Effector memory CD4-positive, alpha-beta T cell (primary cell): ENCODE measurements around the gene C20orf173.

Experiments used
- DNase-seq, 3 donors: peaks; one replicate each; pipeline ENCODE4 v3.0.0-alpha.2; 2020
- H3K27ac ChIP-seq: 2 replicates; pipeline ENCODE4 v1.7.0; 2013; ENCODE audit warnings: mild to moderate bottlenecking, low read length, moderate library complexity; ENCODE audit not compliant: insufficient read depth, poor library complexity, severe bottlenecking
- H3K27me3 ChIP-seq: replicated peaks from 2 replicates; pipeline ENCODE4 v1.7.0; 2013; ENCODE audit warnings: mild to moderate bottlenecking, low read length; ENCODE audit not compliant: insufficient read depth, control insufficient read depth, poor library complexity, severe bottlenecking
- H3K36me3 ChIP-seq: 2 replicates; pipeline ENCODE4 v1.7.0; 2013; ENCODE audit warnings: mild to moderate bottlenecking, low read length, moderate library complexity; ENCODE audit not compliant: control insufficient read depth, insufficient read depth
- H3K4me1 ChIP-seq: 2 replicates; pipeline ENCODE4 v1.7.0; 2013; ENCODE audit warnings: low read length, mild to moderate bottlenecking; ENCODE audit not compliant: control insufficient read depth, insufficient read depth, poor library complexity, severe bottlenecking
- H3K4me3 ChIP-seq: 2 replicates; pipeline ENCODE4 v1.7.0; 2013; ENCODE audit warnings: low read length, low read depth, mild to moderate bottlenecking; ENCODE audit not compliant: insufficient read depth, poor library complexity, severe bottlenecking
- H3K9me3 ChIP-seq: 2 replicates; pipeline ENCODE4 v1.7.0; 2013; ENCODE audit warnings: mild to moderate bottlenecking, low read length, moderate library complexity; ENCODE audit not compliant: control insufficient read depth

The C20orf173 gene

DNA sequence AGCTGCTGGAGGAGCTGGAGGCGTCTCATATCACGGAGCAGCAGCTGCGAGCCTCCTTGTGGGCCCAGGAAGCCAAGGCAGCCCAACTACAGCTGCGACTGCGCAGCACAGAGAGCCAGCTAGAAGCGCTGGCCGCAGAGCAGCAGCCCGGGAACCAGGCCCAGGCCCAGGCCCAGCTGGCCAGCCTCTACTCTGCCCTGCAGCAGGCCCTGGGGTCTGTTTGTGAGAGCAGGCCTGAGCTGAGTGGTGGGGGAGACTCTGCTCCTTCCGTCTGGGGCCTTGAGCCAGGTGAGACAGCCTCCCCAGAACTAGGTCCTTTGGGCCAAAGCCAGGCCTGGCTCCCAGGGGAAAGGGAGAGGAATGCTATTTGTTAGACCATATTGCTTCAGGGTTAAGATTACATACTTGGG lies 31.7 kb downstream of the C20orf173 start:
- H3K36me3 ChIP-seq = peaks cover 97% of the 10 kb centered on the region
- no peak overlapping the region for H3K27ac ChIP-seq
- H3K4me1 ChIP-seq = no peaks in the 10 kb centered on the region
- H3K9me3 ChIP-seq = no peaks in the 10 kb centered on the region
- no peak overlapping the region for H3K4me3 ChIP-seq
- no peak for DNase-seq
- no peaks in the 10 kb centered on the region for H3K27me3 ChIP-seq

GRCh38 chr20:35497320-35497719 lies 32.1 kb downstream of the C20orf173 start:
- H3K9me3 ChIP-seq = no peaks in the 10 kb centered on the region
- H3K27me3 ChIP-seq = no peaks in the 10 kb centered on the region
- no peak overlapping the region for H3K27ac ChIP-seq
- no peak overlapping the region for H3K4me3 ChIP-seq
- peaks cover 92% of the 10 kb centered on the region for H3K36me3 ChIP-seq
- no peak for DNase-seq
- peaks cover 4% of the 10 kb centered on the region for H3K4me1 ChIP-seq

GRCh38 chr20:35496481-35496880 lies 33.0 kb downstream of the C20orf173 start:
- peaks cover 13% of the 10 kb centered on the region for H3K4me1 ChIP-seq
- H3K36me3 ChIP-seq = peaks cover 84% of the 10 kb centered on the region
- no peak overlapping the region for H3K4me3 ChIP-seq
- no peak for DNase-seq
- H3K9me3 ChIP-seq = no peaks in the 10 kb centered on the region
- H3K27ac ChIP-seq = no peak overlapping the region
- no peaks in the 10 kb centered on the region for H3K27me3 ChIP-seq

DNA sequence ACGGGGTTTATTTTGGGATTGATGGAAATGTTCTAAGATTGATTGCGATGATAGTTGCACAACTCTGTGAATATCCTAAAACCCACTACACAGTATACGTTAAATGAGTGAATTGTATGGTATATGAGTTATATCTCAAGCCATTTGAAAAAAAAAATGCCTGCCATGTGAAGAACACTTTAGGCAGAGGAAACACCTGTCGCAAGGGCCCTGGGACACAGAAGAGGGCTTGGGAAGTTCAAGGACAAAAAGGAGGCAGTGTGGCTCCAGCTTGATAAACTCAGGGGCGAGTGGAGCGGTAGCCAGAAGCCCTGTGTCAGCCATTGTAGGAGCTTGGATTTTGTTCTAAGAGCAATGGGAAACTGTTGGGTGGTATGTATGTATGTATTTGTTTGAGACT lies 37.1 kb downstream of the C20orf173 start:
- no peak for DNase-seq
- Histone ChIP-seq H3K27me3 (no peaks in the 10 kb centered on the region), H3K36me3 (peaks cover 43% of the 10 kb centered on the region), H3K4me3 (peak overlapping the region; percentile 75), H3K27ac (no peak overlapping the region), H3K4me1 (peaks cover 24% of the 10 kb centered on the region), H3K9me3 (no peaks in the 10 kb centered on the region)

DNA sequence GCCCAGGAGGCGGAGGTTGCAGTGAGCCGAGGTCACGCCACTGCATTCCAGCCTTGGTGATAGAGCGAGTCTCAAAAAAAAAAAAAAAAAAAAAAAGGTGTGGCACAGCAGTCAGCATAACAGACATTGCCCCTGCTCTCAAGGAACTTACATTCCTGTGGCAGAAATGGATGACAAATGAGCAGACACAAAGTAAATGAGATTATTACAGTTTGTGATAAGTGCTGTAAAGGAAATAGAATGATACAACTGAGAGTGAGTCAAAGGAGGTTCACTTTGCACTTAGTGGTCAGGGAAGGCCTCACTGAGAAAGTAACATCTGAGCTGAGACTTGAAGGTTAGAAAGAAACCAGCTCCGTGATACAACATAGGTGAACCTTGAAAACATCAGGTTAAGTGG lies 37.6 kb downstream of the C20orf173 start:
- Histone ChIP-seq H3K4me3 (peak overlapping the region; percentile 75), H3K36me3 (peaks cover 37% of the 10 kb centered on the region), H3K27ac (peak overlapping the region; percentile 82), H3K27me3 (no peaks in the 10 kb centered on the region), H3K4me1 (peaks cover 24% of the 10 kb centered on the region), H3K9me3 (no peaks in the 10 kb centered on the region)
- DNase-seq = no peak

- peak; percentile 32 to 47 (median 44) for DNase-seq
- Histone ChIP-seq H3K4me1 (peaks cover 24% of the 10 kb centered on the region), H3K27me3 (no peaks in the 10 kb centered on the region)
Observed at GRCh38 chr20:35490736-35491181, 38.7 kb downstream of the C20orf173 start.

GRCh38 chr20:35489717-35490116 lies 39.7 kb downstream of the C20orf173 start:
- Histone ChIP-seq H3K4me1 (peaks cover 24% of the 10 kb centered on the region), H3K9me3 (no peaks in the 10 kb centered on the region), H3K27me3 (no peaks in the 10 kb centered on the region), H3K4me3 (peak overlapping the region; percentile 75), H3K27ac (peak overlapping the region; percentile 82), H3K36me3 (peaks cover 16% of the 10 kb centered on the region)
- no peak for DNase-seq

More at GRCh38 chr20:35490736-35491181, 38.7 kb downstream of the C20orf173 start:
- Histone ChIP-seq H3K4me3 (peak overlapping the region; percentile 75), H3K9me3 (no peaks in the 10 kb centered on the region), H3K36me3 (peaks cover 27% of the 10 kb centered on the region), H3K27ac (peak overlapping the region; percentile 82)

DNA sequence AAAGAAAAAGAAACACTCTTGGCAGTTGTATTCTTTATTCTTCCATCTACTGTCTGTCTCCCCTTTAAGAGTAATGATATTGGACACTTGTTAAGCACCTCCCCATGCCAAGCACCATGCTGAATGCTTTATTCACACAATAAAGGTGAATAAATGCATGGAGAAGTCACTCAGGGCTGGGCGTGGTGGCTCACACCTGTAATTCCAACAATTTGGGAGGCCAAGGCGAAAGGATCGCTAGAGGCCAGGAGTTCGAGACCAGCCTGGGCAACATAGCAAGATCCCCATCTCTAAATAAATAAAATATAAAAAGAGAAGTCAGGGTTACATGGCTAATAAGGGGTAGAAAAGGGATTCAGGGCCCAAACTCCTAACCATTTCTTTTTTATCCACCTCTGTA lies 42.0 kb downstream of the C20orf173 start:
- H3K9me3 ChIP-seq = no peaks in the 10 kb centered on the region
- DNase-seq = no peak
- no peaks in the 10 kb centered on the region for H3K27me3 ChIP-seq
- no peaks in the 10 kb centered on the region for H3K36me3 ChIP-seq
- H3K4me3 ChIP-seq = no peak overlapping the region
- H3K4me1 ChIP-seq = peaks cover 21% of the 10 kb centered on the region
- H3K27ac ChIP-seq = no peak overlapping the region

DNA sequence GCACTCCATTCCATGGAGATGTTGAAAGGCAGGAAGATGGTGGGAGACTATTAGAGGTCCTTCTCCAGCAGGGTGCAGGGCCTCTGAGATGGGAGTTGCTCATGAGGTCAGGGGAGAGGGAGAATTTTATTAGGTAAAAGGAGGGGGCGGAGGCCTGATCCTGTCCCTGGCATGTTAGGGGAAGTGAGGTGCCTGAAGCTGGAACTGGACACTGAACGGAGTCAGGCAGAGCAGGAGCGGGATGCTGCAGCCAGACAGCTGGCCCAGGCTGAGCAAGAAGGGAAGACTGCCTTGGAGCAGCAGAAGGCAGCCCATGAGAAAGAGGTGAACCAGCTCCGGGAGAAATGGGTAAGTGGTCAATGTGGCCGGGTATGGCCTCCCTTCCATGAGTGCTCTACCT lies 49.7 kb downstream of the C20orf173 start:
- Histone ChIP-seq H3K4me3 (no peak overlapping the region), H3K36me3 (peaks cover 30% of the 10 kb centered on the region), H3K4me1 (no peaks in the 10 kb centered on the region), H3K27me3 (no peaks in the 10 kb centered on the region), H3K9me3 (no peaks in the 10 kb centered on the region), H3K27ac (no peak overlapping the region)
- DNase-seq = no peak

- no peak for DNase-seq
- H3K36me3 ChIP-seq = peaks cover 36% of the 10 kb centered on the region
- no peaks in the 10 kb centered on the region for H3K9me3 ChIP-seq
- no peaks in the 10 kb centered on the region for H3K27me3 ChIP-seq
- no peak overlapping the region for H3K4me3 ChIP-seq
- no peaks in the 10 kb centered on the region for H3K4me1 ChIP-seq
- H3K27ac ChIP-seq = no peak overlapping the region
Observed at GRCh38 chr20:35478804-35479472, 50.5 kb downstream of the C20orf173 start.
